HepG2 (cell line): ENCODE results near the gene TDRD9.

Source experiments
- CTCF ChIP-seq: sonication (generic); formaldehyde crosslinking; IDR thresholded peaks from 2 replicates; pipeline ENCODE4 v1.5.0; 2020; ENCODE audit warnings: mild to moderate bottlenecking, missing genetic modification reagents, moderate library complexity
- JUND ChIP-seq: sonication (generic); formaldehyde crosslinking; IDR thresholded peaks from 2 replicates; pipeline ENCODE4 v1.8.0; 2022; ENCODE audit warnings: mild to moderate bottlenecking, missing genetic modification reagents
- MTF1 ChIP-seq: sonication (generic); formaldehyde crosslinking; IDR thresholded peaks from 2 replicates; pipeline ENCODE4 v1.5.0; 2020; ENCODE audit warnings: missing genetic modification reagents
- PHB2 ChIP-seq: fragments of 450-650 bp; IDR thresholded peaks from 2 replicates; pipeline ENCODE4 v1.6.1; 2018; ENCODE audit not compliant: partially characterized antibody
- RORA ChIP-seq: sonication (generic); formaldehyde crosslinking; IDR thresholded peaks from 2 replicates; pipeline ENCODE4 v1.5.0; 2020; ENCODE audit warnings: mild to moderate bottlenecking, missing genetic modification reagents, moderate library complexity
- TARDBP ChIP-seq: sonication (generic); formaldehyde crosslinking; IDR thresholded peaks from 2 replicates; pipeline ENCODE4 v1.8.0; 2022; ENCODE audit warnings: mild to moderate bottlenecking, missing genetic modification reagents
- ZNF296 ChIP-seq: sonication (generic); formaldehyde crosslinking; conservative IDR thresholded peaks from 2 replicates; pipeline ENCODE4 v1.5.0; 2020; ENCODE audit warnings: mild to moderate bottlenecking, missing genetic modification reagents
- ZNF839 ChIP-seq: sonication (generic); formaldehyde crosslinking; IDR thresholded peaks from 2 replicates; pipeline ENCODE4 v1.4.0; 2020; ENCODE audit warnings: missing genetic modification reagents, mild to moderate bottlenecking, borderline replicate concordance
- TF ChIP-seq, protein P1 (sequence below): sonication (generic); formaldehyde crosslinking; IDR thresholded peaks from 2 replicates; pipeline ENCODE4 v1.4.0; 2020; ENCODE audit warnings: missing genetic modification reagents; ENCODE audit errors: not compliant biosample characterization

DNA sequence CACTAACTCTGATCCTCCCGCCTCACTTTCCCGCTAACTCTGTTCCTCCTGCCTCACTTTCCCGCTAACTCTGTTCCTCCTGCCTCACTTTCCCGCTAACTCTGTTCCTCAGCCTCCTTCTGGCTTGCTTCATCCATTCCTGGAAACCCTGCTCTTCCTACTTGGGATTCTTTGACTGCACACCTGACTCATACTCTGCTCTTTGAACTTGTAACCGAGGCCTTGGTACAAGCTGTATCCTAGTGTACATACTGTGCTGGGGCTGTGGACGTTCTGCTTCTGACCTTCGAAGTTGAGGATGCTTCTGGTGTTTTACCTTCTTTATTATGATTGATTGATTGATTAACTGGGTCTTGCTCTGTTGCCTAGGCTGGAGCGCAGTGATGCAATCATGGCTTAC lies 77.2 kb downstream of the TDRD9 start:
- TF ChIP-seq MTF1 (CRISPR knock-in tag): no peak
- no peak for TF ChIP-seq JUND (CRISPR knock-in tag)
- TF ChIP-seq, protein P1, sequence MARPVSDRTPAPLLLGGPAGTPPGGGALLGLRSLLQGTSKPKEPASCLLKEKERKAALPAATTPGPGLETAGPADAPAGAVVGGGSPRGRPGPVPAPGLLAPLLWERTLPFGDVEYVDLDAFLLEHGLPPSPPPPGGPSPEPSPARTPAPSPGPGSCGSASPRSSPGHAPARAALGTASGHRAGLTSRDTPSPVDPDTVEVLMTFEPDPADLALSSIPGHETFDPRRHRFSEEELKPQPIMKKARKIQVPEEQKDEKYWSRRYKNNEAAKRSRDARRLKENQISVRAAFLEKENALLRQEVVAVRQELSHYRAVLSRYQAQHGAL (CRISPR knock-in tag): no peak
- no peak for TF ChIP-seq RORA (CRISPR knock-in tag)
- no peak for TF ChIP-seq CTCF (CRISPR knock-in tag)
- no peak for TF ChIP-seq ZNF839 (CRISPR knock-in tag)
- TF ChIP-seq TARDBP (CRISPR knock-in tag): no peak
- TF ChIP-seq ZNF296 (CRISPR knock-in tag): no peak
- TF ChIP-seq PHB2: no peak
